Measurements from ENCODE around the gene TMEM220.

TMEM220 gene

DNA sequence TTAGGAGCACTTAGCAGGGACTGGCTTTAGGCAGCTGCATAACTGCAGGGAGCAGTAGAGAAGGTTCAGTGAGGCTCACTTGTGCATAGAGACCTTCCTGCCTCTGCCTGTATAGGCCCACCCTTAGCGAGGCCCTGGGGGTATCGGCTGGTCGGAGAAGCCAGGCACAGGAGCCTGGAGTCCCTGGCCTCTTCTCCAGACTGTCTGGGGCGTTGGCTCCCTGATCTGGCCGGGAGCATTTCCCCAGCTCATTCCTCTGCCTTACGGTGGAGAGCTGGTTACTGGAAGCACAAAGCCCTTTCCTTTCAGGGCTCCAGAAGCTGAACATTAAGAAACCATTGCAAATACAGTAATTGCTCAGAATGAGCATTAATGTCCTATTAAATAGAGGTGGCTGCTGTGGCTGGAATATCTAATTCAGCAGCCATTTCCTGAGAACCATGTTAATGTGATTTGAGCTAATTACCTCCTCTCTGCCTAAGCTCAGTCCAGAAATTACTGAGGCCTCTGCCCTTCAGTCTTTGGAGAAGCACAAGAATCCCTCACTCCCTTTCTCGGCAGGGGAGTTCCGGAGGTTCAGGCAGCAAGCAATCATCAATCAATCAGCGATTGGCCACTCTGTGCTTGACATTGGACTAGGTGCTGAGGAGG, 18.8 kb upstream of the TMEM220 start:
- DNase-seq, result no peak
- POLR2A ChIA-PET, result interaction anchor here (0.9 kb wide), 1 partner anchor 9 kb away, joined by 3 read pairs; no protein-coding TSS in a partner anchor
- Histone ChIP-seq H3K4me3 (ENCODE audit: control insufficient read depth in 1 of 7, extremely low read depth in 1 of 7, insufficient read depth in 4 of 7, low read depth in 2 of 7, low read length in 6 of 7) (no peak overlapping the region), H3K27me3 (replicated peaks in 2 of 5; ENCODE audit: control insufficient read depth in 4 of 5, insufficient read depth in 5 of 5, low read length in 4 of 5) (no peaks in the 10 kb centered on the region), H3K4me1 (ENCODE audit: control extremely low read depth in 1 of 4, control insufficient read depth in 4 of 4, insufficient read depth in 4 of 4, low read length in 3 of 4) (peaks cover 0 to 9% (median 3%) of the 10 kb centered on the region in 4 experiments), H3K27ac (ENCODE audit: insufficient read depth in 1 of 2, low read depth in 1 of 2, low read length in 2 of 2, poor library complexity in 1 of 2, severe bottlenecking in 2 of 2) (no peak overlapping the region), H3K9me3 (ENCODE audit: control extremely low read depth in 1 of 5, control insufficient read depth in 4 of 5, insufficient read depth in 2 of 5, low read depth in 1 of 5, low read length in 4 of 5) (no peaks in the 10 kb centered on the region), H3K36me3 (ENCODE audit: control insufficient read depth in 4 of 4, insufficient read depth in 4 of 4, low read length in 3 of 4) (peaks cover 0 to 4% (median 0%) of the 10 kb centered on the region in 4 experiments)
- CTCF ChIA-PET, result interaction anchor here (5.6 kb wide), 1 partner anchor 12 kb away, joined by 24 read pairs; no protein-coding TSS in a partner anchor
- 85% methylated on average over 9 of the region's 9 CpGs for WGBS (ENCODE audit: insufficient coverage)

DNA sequence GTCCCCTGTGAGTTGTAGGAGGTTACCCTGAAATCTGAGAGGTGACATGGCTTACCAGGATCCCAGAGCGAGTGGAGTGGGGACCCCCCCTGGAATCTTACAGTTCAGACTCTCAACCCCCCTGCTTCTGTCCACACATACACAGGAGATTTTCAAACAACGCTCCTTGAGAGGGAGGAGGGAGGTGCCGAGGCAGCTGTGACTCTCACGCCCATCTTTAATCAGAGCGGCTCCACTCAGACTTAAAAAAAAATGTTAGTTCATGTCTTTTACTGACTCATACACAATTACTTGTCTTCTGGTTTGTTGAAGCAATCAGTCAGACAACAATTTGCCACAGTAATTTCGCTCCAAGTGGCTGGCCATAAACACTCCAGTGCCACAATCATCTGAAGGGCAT, 15.4 kb upstream of the TMEM220 start:
- ChIA-PET POLR2A (no interaction called here), CTCF (no interaction called here)
- WGBS (ENCODE audit: insufficient coverage), result 100% methylated on average over 1 of the region's 6 CpGs
- H3K27ac ChIP-seq (ENCODE audit: insufficient read depth in 1 of 2, low read depth in 1 of 2, low read length in 2 of 2, poor library complexity in 1 of 2, severe bottlenecking in 2 of 2), result no peak overlapping the region
- H3K9me3 ChIP-seq (ENCODE audit: control extremely low read depth in 1 of 5, control insufficient read depth in 4 of 5, insufficient read depth in 2 of 5, low read depth in 1 of 5, low read length in 4 of 5), result no peaks in the 10 kb centered on the region
- H3K36me3 ChIP-seq (ENCODE audit: control insufficient read depth in 4 of 4, insufficient read depth in 4 of 4, low read length in 3 of 4), result no peaks in the 10 kb centered on the region
- no peak overlapping the region for H3K4me3 ChIP-seq (ENCODE audit: control insufficient read depth in 1 of 7, extremely low read depth in 1 of 7, insufficient read depth in 4 of 7, low read depth in 2 of 7, low read length in 6 of 7)
- peaks cover 0 to 9% (median 3%) of the 10 kb centered on the region in 4 experiments for H3K4me1 ChIP-seq (ENCODE audit: control extremely low read depth in 1 of 4, control insufficient read depth in 4 of 4, insufficient read depth in 4 of 4, low read length in 3 of 4)
- DNase-seq, result no peak
- H3K27me3 ChIP-seq (replicated peaks in 2 of 5; ENCODE audit: control insufficient read depth in 4 of 5, insufficient read depth in 5 of 5, low read length in 4 of 5), result no peaks in the 10 kb centered on the region

DNA sequence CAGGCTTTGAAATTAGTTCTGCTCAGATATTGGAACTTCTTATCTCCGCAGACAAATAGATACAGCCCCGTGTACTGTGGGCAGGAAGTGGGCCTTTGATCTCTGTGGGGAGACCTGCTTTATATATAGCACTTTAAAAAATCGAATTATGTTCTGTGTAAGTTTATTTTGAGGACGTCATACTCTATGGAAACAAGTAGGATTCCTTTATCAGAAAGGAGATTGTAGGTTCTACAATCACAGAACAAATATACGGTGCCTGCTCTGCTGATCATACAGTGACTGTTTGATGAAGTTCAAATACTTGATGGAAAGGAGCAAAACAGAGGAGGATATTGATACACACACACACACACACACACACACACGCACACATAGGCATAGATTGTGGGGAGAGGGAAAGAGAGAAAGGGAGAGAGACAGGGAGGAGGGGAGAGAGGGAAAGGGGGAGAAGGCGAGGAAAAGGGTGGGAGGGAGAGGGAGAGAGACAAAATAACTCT, 14.7 kb upstream of the TMEM220 start:
- CTCF ChIA-PET, result no interaction called here
- Histone ChIP-seq H3K27me3 (replicated peaks in 2 of 5; ENCODE audit: control insufficient read depth in 4 of 5, insufficient read depth in 5 of 5, low read length in 4 of 5) (no peaks in the 10 kb centered on the region), H3K9me3 (ENCODE audit: control extremely low read depth in 1 of 5, control insufficient read depth in 4 of 5, insufficient read depth in 2 of 5, low read depth in 1 of 5, low read length in 4 of 5) (no peaks in the 10 kb centered on the region), H3K27ac (ENCODE audit: insufficient read depth in 1 of 2, low read depth in 1 of 2, low read length in 2 of 2, poor library complexity in 1 of 2, severe bottlenecking in 2 of 2) (no peak overlapping the region), H3K4me3 (ENCODE audit: control insufficient read depth in 1 of 7, extremely low read depth in 1 of 7, insufficient read depth in 4 of 7, low read depth in 2 of 7, low read length in 6 of 7) (peak overlapping the region in 1 of 7 experiments; percentile 9), H3K36me3 (ENCODE audit: control insufficient read depth in 4 of 4, insufficient read depth in 4 of 4, low read length in 3 of 4) (no peaks in the 10 kb centered on the region), H3K4me1 (ENCODE audit: control extremely low read depth in 1 of 4, control insufficient read depth in 4 of 4, insufficient read depth in 4 of 4, low read length in 3 of 4) (peaks cover 0 to 9% (median 3%) of the 10 kb centered on the region in 4 experiments)
- 52% methylated on average over 2 of the region's 7 CpGs for WGBS (ENCODE audit: insufficient coverage)
- peak in 1 of 3 donors; percentile 19 for DNase-seq
- POLR2A ChIA-PET, result no interaction called here

DNA sequence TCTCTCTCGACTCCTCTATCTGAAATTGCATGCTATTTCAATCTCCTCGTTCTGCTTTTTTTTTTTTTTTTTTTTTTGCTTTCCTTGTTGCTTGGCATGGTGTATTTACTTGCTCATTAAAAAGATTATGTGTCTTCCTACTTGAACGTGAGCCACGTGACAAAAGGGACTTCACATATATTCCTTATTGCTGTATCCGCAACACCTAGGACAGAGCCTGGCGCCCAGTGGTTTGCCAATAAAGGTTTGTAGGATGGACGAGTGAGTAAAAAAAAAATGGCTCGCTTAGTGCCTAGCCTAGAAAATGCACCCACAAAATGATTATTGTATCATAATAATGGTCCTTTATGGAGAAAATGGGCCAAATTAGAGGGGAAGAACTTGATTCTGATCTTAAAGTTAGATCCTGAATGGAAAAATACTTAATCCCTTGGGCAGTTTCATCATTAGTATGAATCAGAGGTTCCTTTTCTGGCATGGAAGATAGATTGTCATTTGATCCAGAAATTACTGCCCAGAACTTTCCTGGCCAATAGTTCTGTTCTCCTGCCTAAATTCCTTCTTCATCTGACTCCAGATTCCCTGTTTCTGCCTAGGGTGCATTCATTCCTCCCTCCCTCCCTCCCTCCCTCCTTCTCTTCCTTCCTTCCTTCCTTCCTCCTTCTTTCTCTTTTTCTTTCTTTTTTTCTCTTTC, 13.6 kb upstream of the TMEM220 start:
- H3K36me3 ChIP-seq (ENCODE audit: control insufficient read depth in 4 of 4, insufficient read depth in 4 of 4, low read length in 3 of 4), result no peaks in the 10 kb centered on the region
- no CpG with 5 or more reads among the region's 8 CpGs for WGBS (ENCODE audit: insufficient coverage)
- H3K4me1 ChIP-seq (ENCODE audit: control extremely low read depth in 1 of 4, control insufficient read depth in 4 of 4, insufficient read depth in 4 of 4, low read length in 3 of 4), result peaks cover 0 to 9% (median 3%) of the 10 kb centered on the region in 4 experiments
- no peaks in the 10 kb centered on the region for H3K27me3 ChIP-seq (replicated peaks in 2 of 5; ENCODE audit: control insufficient read depth in 4 of 5, insufficient read depth in 5 of 5, low read length in 4 of 5)
- ChIA-PET CTCF (interaction anchor here (2.0 kb wide), 1 partner anchor 102 kb away, joined by 7 read pairs; no protein-coding TSS in a partner anchor), POLR2A (no interaction called here)
- no peak overlapping the region for H3K4me3 ChIP-seq (ENCODE audit: control insufficient read depth in 1 of 7, extremely low read depth in 1 of 7, insufficient read depth in 4 of 7, low read depth in 2 of 7, low read length in 6 of 7)
- H3K9me3 ChIP-seq (ENCODE audit: control extremely low read depth in 1 of 5, control insufficient read depth in 4 of 5, insufficient read depth in 2 of 5, low read depth in 1 of 5, low read length in 4 of 5), result no peaks in the 10 kb centered on the region
- DNase-seq, result no peak
- H3K27ac ChIP-seq (ENCODE audit: insufficient read depth in 1 of 2, low read depth in 1 of 2, low read length in 2 of 2, poor library complexity in 1 of 2, severe bottlenecking in 2 of 2), result no peak overlapping the region

DNA sequence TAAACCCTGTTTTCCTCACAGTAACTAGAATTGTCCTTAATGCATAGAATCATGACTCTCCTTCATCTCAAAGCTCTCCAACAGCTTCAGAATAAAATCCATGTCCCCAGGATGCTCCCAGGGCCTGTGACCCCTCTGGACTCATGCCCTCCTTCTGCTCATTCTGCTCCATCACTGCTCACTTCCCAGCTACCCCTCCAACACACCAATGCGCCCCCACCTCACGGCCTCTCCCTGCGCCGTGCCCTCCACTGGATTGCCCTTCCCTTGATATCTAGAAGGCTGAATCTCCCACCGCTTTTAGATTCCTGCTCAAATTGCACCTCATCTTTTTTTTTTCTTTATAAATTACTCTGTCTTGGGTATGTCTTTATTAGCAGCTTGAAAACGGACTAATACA, 12.6 kb upstream of the TMEM220 start:
- Histone ChIP-seq H3K4me3 (ENCODE audit: control insufficient read depth in 1 of 7, extremely low read depth in 1 of 7, insufficient read depth in 4 of 7, low read depth in 2 of 7, low read length in 6 of 7) (no peak overlapping the region), H3K27me3 (replicated peaks in 2 of 5; ENCODE audit: control insufficient read depth in 4 of 5, insufficient read depth in 5 of 5, low read length in 4 of 5) (no peaks in the 10 kb centered on the region), H3K36me3 (ENCODE audit: control insufficient read depth in 4 of 4, insufficient read depth in 4 of 4, low read length in 3 of 4) (no peaks in the 10 kb centered on the region), H3K27ac (ENCODE audit: insufficient read depth in 1 of 2, low read depth in 1 of 2, low read length in 2 of 2, poor library complexity in 1 of 2, severe bottlenecking in 2 of 2) (no peak overlapping the region), H3K9me3 (ENCODE audit: control extremely low read depth in 1 of 5, control insufficient read depth in 4 of 5, insufficient read depth in 2 of 5, low read depth in 1 of 5, low read length in 4 of 5) (no peaks in the 10 kb centered on the region), H3K4me1 (ENCODE audit: control extremely low read depth in 1 of 4, control insufficient read depth in 4 of 4, insufficient read depth in 4 of 4, low read length in 3 of 4) (peaks cover 0 to 9% (median 3%) of the 10 kb centered on the region in 4 experiments)
- DNase-seq, result no peak
- no CpG with 5 or more reads among the region's 6 CpGs for WGBS (ENCODE audit: insufficient coverage)
- ChIA-PET POLR2A (no interaction called here), CTCF (interaction anchor here (1.0 to 2.0 kb wide), 2 partner anchors 10 to 103 kb away, joined by 3 to 7 read pairs; no protein-coding TSS in a partner anchor)

DNA sequence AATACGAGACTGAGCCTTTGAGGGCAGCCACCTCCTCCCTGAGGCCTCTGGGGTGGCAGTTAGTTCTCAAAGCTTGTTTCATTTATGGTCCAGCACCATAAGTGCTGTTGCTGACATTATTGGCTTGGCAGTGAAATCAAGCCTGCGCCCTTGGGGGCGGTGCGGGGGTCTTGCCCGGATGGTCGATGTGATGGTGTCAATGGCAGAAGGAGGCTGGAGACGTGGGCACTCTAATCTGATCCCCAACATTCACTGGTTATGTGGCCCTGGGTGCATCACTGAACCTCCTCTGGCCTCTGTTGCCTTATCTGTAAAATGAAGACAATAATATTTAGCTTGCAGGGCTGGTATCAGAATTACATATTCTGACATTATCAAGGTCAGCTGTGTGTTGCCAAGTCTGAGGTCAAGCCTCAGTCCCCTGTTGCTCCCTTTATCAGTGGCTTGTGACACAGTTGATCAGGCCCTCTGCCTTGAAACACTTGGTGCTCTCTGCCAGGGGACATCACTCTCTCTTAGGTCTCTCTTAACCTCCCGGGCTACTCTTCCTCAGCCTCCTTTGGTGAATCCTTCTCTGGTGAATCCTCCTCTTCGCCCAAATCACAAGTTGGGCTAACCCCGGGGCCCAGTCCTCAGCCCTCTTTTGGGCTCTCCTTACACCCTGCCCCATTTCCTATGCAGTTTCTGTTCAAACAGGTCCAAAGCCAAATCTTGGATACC, 11.8 kb upstream of the TMEM220 start:
- no peaks in the 10 kb centered on the region for H3K9me3 ChIP-seq (ENCODE audit: control extremely low read depth in 1 of 5, control insufficient read depth in 4 of 5, insufficient read depth in 2 of 5, low read depth in 1 of 5, low read length in 4 of 5)
- 98% methylated on average over 9 of the region's 10 CpGs for WGBS (ENCODE audit: insufficient coverage)
- no peak for DNase-seq
- POLR2A ChIA-PET, result no interaction called here
- no peaks in the 10 kb centered on the region for H3K36me3 ChIP-seq (ENCODE audit: control insufficient read depth in 4 of 4, insufficient read depth in 4 of 4, low read length in 3 of 4)
- H3K27me3 ChIP-seq (replicated peaks in 2 of 5; ENCODE audit: control insufficient read depth in 4 of 5, insufficient read depth in 5 of 5, low read length in 4 of 5), result no peaks in the 10 kb centered on the region
- H3K27ac ChIP-seq (ENCODE audit: insufficient read depth in 1 of 2, low read depth in 1 of 2, low read length in 2 of 2, poor library complexity in 1 of 2, severe bottlenecking in 2 of 2), result no peak overlapping the region
- peaks cover 0 to 12% (median 3%) of the 10 kb centered on the region in 4 experiments for H3K4me1 ChIP-seq (ENCODE audit: control extremely low read depth in 1 of 4, control insufficient read depth in 4 of 4, insufficient read depth in 4 of 4, low read length in 3 of 4)
- H3K4me3 ChIP-seq (ENCODE audit: control insufficient read depth in 1 of 7, extremely low read depth in 1 of 7, insufficient read depth in 4 of 7, low read depth in 2 of 7, low read length in 6 of 7), result no peak overlapping the region
- CTCF ChIA-PET, result interaction anchor here (1.0 to 2.0 kb wide), 2 partner anchors 11 to 103 kb away, joined by 3 to 7 read pairs; no protein-coding TSS in a partner anchor

Data from common myeloid progenitor, CD34-positive (primary cell).